NB4 (cell line): ENCODE data around the gene CIC.
A peak's percentile ranks its signal among the peaks of the same experiment; 100 is the strongest.

Source experiments
- DNase-seq: peaks from one replicate; pipeline ENCODE4 v3.0.0; 2010; ENCODE audit warnings: low read depth
- H3K4me3 ChIP-seq: one replicate; pipeline ENCODE4 v1.5.1; 2011; ENCODE audit warnings: mild to moderate bottlenecking, low read depth, low read length, moderate library complexity
- CTCF ChIP-seq: IDR thresholded peaks from one replicate; pipeline ENCODE4 v1.5.1; 2012; ENCODE audit warnings: low read depth, low read length
- MAX ChIP-seq: IDR thresholded peaks from 2 replicates; pipeline ENCODE4 v1.6.1; 2011; ENCODE audit warnings: low read depth, low read length
- MYC ChIP-seq: IDR thresholded peaks from 2 replicates; pipeline ENCODE4 v1.6.1; 2011; ENCODE audit warnings: low read depth, low read length
- POLR2A ChIP-seq: IDR thresholded peaks from 2 replicates; pipeline ENCODE4 v1.6.1; 2011; ENCODE audit warnings: mild to moderate bottlenecking; ENCODE audit not compliant: insufficient read length; ENCODE audit errors: extremely low read depth

CIC gene

GRCh38 chr19:42293540-42293939 lies 24.5 kb downstream of the CIC start:
- no peak for DNase-seq
- TF ChIP-seq MAX, result no peak
- no peak for TF ChIP-seq CTCF
- H3K4me3 ChIP-seq, result no peak overlapping the region

- no peak for DNase-seq
- H3K4me3 ChIP-seq, result no peak overlapping the region
- TF ChIP-seq MYC, result no peak
- TF ChIP-seq MAX, result no peak
- no peak for TF ChIP-seq POLR2A
- no peak for TF ChIP-seq CTCF
These were observed 24.9 kb downstream of the CIC start for GRCh38 chr19:42293948-42294347.

GRCh38 chr19:42294471-42295137 lies 25.6 kb downstream of the CIC start:
- no peak for TF ChIP-seq CTCF
- no peak for TF ChIP-seq POLR2A
- no peak for TF ChIP-seq MYC
- TF ChIP-seq MAX, result no peak
- DNase-seq, result no peak
- H3K4me3 ChIP-seq, result no peak overlapping the region

GRCh38 chr19:42295342-42295741 lies 26.3 kb downstream of the CIC start:
- no peak for DNase-seq
- no peak overlapping the region for H3K4me3 ChIP-seq
- TF ChIP-seq POLR2A (no peak), MAX (no peak), MYC (no peak), CTCF (no peak)

GRCh38 chr19:42295831-42296525 lies 26.9 kb downstream of the CIC start:
- H3K4me3 ChIP-seq, result no peak overlapping the region
- peak; percentile 58 for DNase-seq

More at GRCh38 chr19:42295831-42296525, 26.9 kb downstream of the CIC start:
- no peak for TF ChIP-seq POLR2A
- TF ChIP-seq CTCF, result peak; percentile 85
- peak; percentile 24; the same call in 1 of the 2 replicates for TF ChIP-seq MAX
